ENCODE results near the gene GPC3. TPM values are rescaled to one million over a fixed set of nuclear protein-coding genes. Genes with fewer than 3 reads are reported as not detected.
"Not testable (repeated sequence)": the region's sequence is repeated elsewhere in the genome, so short reads cannot be mapped to it uniquely, and the experiment has no call there.

Gene GPC3
- total and polyA plus RNA-seq, 4 experiments from 2014 or later: 0.20 to 2.4 (median 0.22) TPM; not detected in 1

GRCh38 chrX:133907606-133908005, 77.8 kb downstream of the GPC3 start:
- Mint-ChIP-seq H3K36me3 (no peaks in the 10 kb centered on the region), H3K27me3 (no peaks in the 10 kb centered on the region), H3K4me1 (no peaks in the 10 kb centered on the region), H3K27ac (no peak overlapping the region), H3K9me3 (peaks cover 0 to 2% (median 0%) of the 10 kb centered on the region in 8 donors), H3K4me3 (no peak overlapping the region)
- Histone ChIP-seq H3K27me3 (ENCODE audit: insufficient read depth, low read length) (no peaks in the 10 kb centered on the region), H3K36me3 (ENCODE audit: insufficient read depth, low read length) (no peaks in the 10 kb centered on the region), H3K4me3 (ENCODE audit: low read length in 2 of 2) (no peak overlapping the region), H3K9me3 (ENCODE audit: control insufficient read depth in 1 of 2, low read length in 2 of 2) (no peaks in the 10 kb centered on the region), H3K27ac (ENCODE audit: low read depth, low read length) (no peak overlapping the region), H3K4me1 (ENCODE audit: insufficient read depth, low read length) (no peaks in the 10 kb centered on the region)
- no peak for DNase-seq
- CTCF ChIA-PET (ENCODE audit: partially characterized antibody): no interaction called here
- POLR2A ChIA-PET (ENCODE audit: partially characterized antibody): no interaction called here
- intact Hi-C loops (cut with micrococcal nuclease): no loop called here

GRCh38 chrX:133905305-133905704, 80.1 kb downstream of the GPC3 start:
- no peak overlapping the region for H3K27ac Mint-ChIP-seq
- Histone ChIP-seq H3K9me3 (ENCODE audit: control insufficient read depth in 1 of 2, low read length in 2 of 2) (no peaks in the 10 kb centered on the region), H3K36me3 (ENCODE audit: insufficient read depth, low read length) (no peaks in the 10 kb centered on the region), H3K27ac (ENCODE audit: low read depth, low read length) (no peak overlapping the region), H3K4me3 (ENCODE audit: low read length in 2 of 2) (no peak overlapping the region), H3K27me3 (ENCODE audit: insufficient read depth, low read length) (no peaks in the 10 kb centered on the region), H3K4me1 (ENCODE audit: insufficient read depth, low read length) (no peaks in the 10 kb centered on the region)
- H3K36me3 Mint-ChIP-seq: no peaks in the 10 kb centered on the region
- ChIA-PET CTCF (ENCODE audit: partially characterized antibody) (no interaction called here), POLR2A (ENCODE audit: partially characterized antibody) (no interaction called here)
- intact Hi-C loops (cut with micrococcal nuclease): no loop called here
- DNase-seq: no peak
- H3K27me3 Mint-ChIP-seq: no peaks in the 10 kb centered on the region
- H3K4me3 Mint-ChIP-seq: no peak overlapping the region
- peaks cover 0 to 2% (median 0%) of the 10 kb centered on the region in 8 donors for H3K9me3 Mint-ChIP-seq
- H3K4me1 Mint-ChIP-seq: no peaks in the 10 kb centered on the region

GRCh38 chrX:133897593-133898163, 87.7 kb downstream of the GPC3 start:
- POLR2A ChIA-PET (ENCODE audit: partially characterized antibody): no interaction called here
- Histone ChIP-seq H3K9me3 (ENCODE audit: control insufficient read depth in 1 of 2, low read length in 2 of 2) (no peaks in the 10 kb centered on the region), H3K4me1 (ENCODE audit: insufficient read depth, low read length) (no peaks in the 10 kb centered on the region), H3K27ac (ENCODE audit: low read depth, low read length) (no peak overlapping the region), H3K36me3 (ENCODE audit: insufficient read depth, low read length) (no peaks in the 10 kb centered on the region), H3K4me3 (ENCODE audit: low read length in 2 of 2) (no peak overlapping the region), H3K27me3 (ENCODE audit: insufficient read depth, low read length) (no peaks in the 10 kb centered on the region)
- H3K27ac Mint-ChIP-seq: no peak overlapping the region
- no peaks in the 10 kb centered on the region for H3K4me1 Mint-ChIP-seq
- H3K9me3 Mint-ChIP-seq: no peaks in the 10 kb centered on the region
- H3K36me3 Mint-ChIP-seq: no peaks in the 10 kb centered on the region
- no peak overlapping the region for H3K4me3 Mint-ChIP-seq
- DNase-seq: no peak
- no peaks in the 10 kb centered on the region for H3K27me3 Mint-ChIP-seq
- intact Hi-C loops (cut with micrococcal nuclease): no loop called here
- CTCF ChIA-PET (ENCODE audit: partially characterized antibody): no interaction called here

GRCh38 chrX:133892337-133892736, 93.1 kb downstream of the GPC3 start:
- Histone ChIP-seq H3K4me3 (ENCODE audit: low read length in 2 of 2) (no peak overlapping the region), H3K27ac (ENCODE audit: low read depth, low read length) (no peak overlapping the region), H3K9me3 (ENCODE audit: control insufficient read depth in 1 of 2, low read length in 2 of 2) (no peaks in the 10 kb centered on the region), H3K36me3 (ENCODE audit: insufficient read depth, low read length) (no peaks in the 10 kb centered on the region), H3K27me3 (ENCODE audit: insufficient read depth, low read length) (no peaks in the 10 kb centered on the region), H3K4me1 (ENCODE audit: insufficient read depth, low read length) (no peaks in the 10 kb centered on the region)
- Mint-ChIP-seq H3K4me1 (no peaks in the 10 kb centered on the region), H3K27me3 (peaks cover 0 to 1% of the 10 kb centered on the region in 2 donors), H3K36me3 (no peaks in the 10 kb centered on the region), H3K27ac (no peak overlapping the region), H3K9me3 (no peaks in the 10 kb centered on the region), H3K4me3 (peak overlapping the region in 1 of 8 donors; percentile 18)
- ChIA-PET POLR2A (ENCODE audit: partially characterized antibody) (no interaction called here), CTCF (ENCODE audit: partially characterized antibody) (no interaction called here)
- no peak for DNase-seq
- intact Hi-C loops (cut with micrococcal nuclease): no loop called here

GRCh38 chrX:133888984-133889383, 96.4 kb downstream of the GPC3 start:
- H3K27ac ChIP-seq (ENCODE audit: low read depth, low read length): no peak overlapping the region
- H3K4me3 ChIP-seq (ENCODE audit: low read length in 2 of 2): no peak overlapping the region
- H3K9me3 Mint-ChIP-seq: no peaks in the 10 kb centered on the region
- DNase-seq: no peak
- H3K36me3 Mint-ChIP-seq: no peaks in the 10 kb centered on the region
- H3K27me3 ChIP-seq (ENCODE audit: insufficient read depth, low read length): no peaks in the 10 kb centered on the region
- H3K36me3 ChIP-seq (ENCODE audit: insufficient read depth, low read length): no peaks in the 10 kb centered on the region
- H3K4me1 ChIP-seq (ENCODE audit: insufficient read depth, low read length): no peaks in the 10 kb centered on the region
- H3K27me3 Mint-ChIP-seq: peaks cover 0 to 1% of the 10 kb centered on the region in 2 donors
- no peak overlapping the region for H3K27ac Mint-ChIP-seq
- H3K9me3 ChIP-seq (ENCODE audit: control insufficient read depth in 1 of 2, low read length in 2 of 2): no peaks in the 10 kb centered on the region
- no peak overlapping the region for H3K4me3 Mint-ChIP-seq
- no peaks in the 10 kb centered on the region for H3K4me1 Mint-ChIP-seq
- intact Hi-C loops (cut with micrococcal nuclease): no loop called here
- ChIA-PET POLR2A (ENCODE audit: partially characterized antibody) (no interaction called here), CTCF (ENCODE audit: partially characterized antibody) (no interaction called here)

GRCh38 chrX:133888084-133888483, 97.3 kb downstream of the GPC3 start:
- H3K4me1 Mint-ChIP-seq; H3K4me3 ChIP-seq (ENCODE audit: low read length in 2 of 2); H3K27ac Mint-ChIP-seq; CTCF ChIA-PET (ENCODE audit: partially characterized antibody); POLR2A ChIA-PET (ENCODE audit: partially characterized antibody); intact Hi-C loops (cut with micrococcal nuclease); H3K9me3 ChIP-seq (ENCODE audit: control insufficient read depth in 1 of 2, low read length in 2 of 2); H3K9me3 Mint-ChIP-seq; H3K36me3 Mint-ChIP-seq; H3K27ac ChIP-seq (ENCODE audit: low read depth, low read length); H3K4me1 ChIP-seq (ENCODE audit: insufficient read depth, low read length); H3K36me3 ChIP-seq (ENCODE audit: insufficient read depth, low read length); H3K27me3 ChIP-seq (ENCODE audit: insufficient read depth, low read length); H3K27me3 Mint-ChIP-seq; DNase-seq; H3K4me3 Mint-ChIP-seq: not testable (repeated sequence)

GRCh38 chrX:133884430-133885394, 100.7 kb downstream of the GPC3 start:
- no peaks in the 10 kb centered on the region for H3K9me3 ChIP-seq (ENCODE audit: control insufficient read depth in 1 of 2, low read length in 2 of 2)
- CTCF ChIA-PET (ENCODE audit: partially characterized antibody): no interaction called here
- H3K4me1 ChIP-seq (ENCODE audit: insufficient read depth, low read length): no peaks in the 10 kb centered on the region
- H3K9me3 Mint-ChIP-seq: no peaks in the 10 kb centered on the region
- no peak overlapping the region for H3K27ac ChIP-seq (ENCODE audit: low read depth, low read length)
- H3K27ac Mint-ChIP-seq: no peak overlapping the region
- H3K36me3 ChIP-seq (ENCODE audit: insufficient read depth, low read length): no peaks in the 10 kb centered on the region
- H3K4me3 ChIP-seq (ENCODE audit: low read length in 2 of 2): no peak overlapping the region
- POLR2A ChIA-PET (ENCODE audit: partially characterized antibody): no interaction called here
- no peak for DNase-seq
- H3K4me1 Mint-ChIP-seq: no peaks in the 10 kb centered on the region
- H3K4me3 Mint-ChIP-seq: no peak overlapping the region
- no peaks in the 10 kb centered on the region for H3K27me3 ChIP-seq (ENCODE audit: insufficient read depth, low read length)
- intact Hi-C loops (cut with micrococcal nuclease): no loop called here
- H3K36me3 Mint-ChIP-seq: no peaks in the 10 kb centered on the region
- no peaks in the 10 kb centered on the region for H3K27me3 Mint-ChIP-seq

Data from CD4-positive, alpha-beta memory T cell (primary cell).